Keratinocyte (primary cell): ENCODE data around the gene SLCO3A1. TPM values are rescaled to one million over a fixed set of nuclear protein-coding genes. Genes with fewer than 3 reads are reported as not detected.

Source experiments
- DNase-seq: peaks from one replicate; pipeline ENCODE4 v3.0.0-alpha.2; 2011; ENCODE audit warnings: low read depth, missing footprints, low spot score
- FAIRE-seq: peaks from 2 replicates; lab custom pipeline; 2011; peaks lifted over from hg19 to GRCh38; lab: Jason Lieb, UNC
- H2AFZ ChIP-seq: 2 replicates; pipeline ENCODE4 v1.6.0; 2012; ENCODE audit warnings: low read length, control low read depth, inconsistent platforms; ENCODE audit not compliant: control insufficient read depth
- H3K27ac ChIP-seq: 2 replicates; pipeline ENCODE4 v1.5.1; 2011; ENCODE audit warnings: low read length; ENCODE audit not compliant: control insufficient read depth, insufficient read depth
- H3K27me3 ChIP-seq: 3 replicates; pipeline ENCODE4 v1.6.0; 2011; ENCODE audit warnings: low read length; ENCODE audit not compliant: control insufficient read depth, insufficient read depth; ENCODE audit errors: extremely low read depth
- H3K36me3 ChIP-seq, 2 experiments: 2 replicates in 1 of 2; 3 replicates in 1 of 2; pipeline ENCODE4 v1.5.1; 2011; ENCODE audit warnings: low read length in 2 of 2, mild to moderate bottlenecking in 1 of 2; ENCODE audit not compliant: control insufficient read depth in 2 of 2, insufficient read depth in 2 of 2; ENCODE audit errors: extremely low read depth in 1 of 2
- H3K4me1 ChIP-seq: 3 replicates; pipeline ENCODE4 v1.5.1; 2011; ENCODE audit warnings: low read length; ENCODE audit not compliant: control insufficient read depth, insufficient read depth; ENCODE audit errors: extremely low read depth
- H3K4me2 ChIP-seq: 3 replicates; pipeline ENCODE4 v1.6.0; 2011; ENCODE audit warnings: low read depth, low read length; ENCODE audit not compliant: control insufficient read depth, insufficient read depth; ENCODE audit errors: extremely low read depth
- H3K4me3 ChIP-seq, 3 experiments: fragments of 200-600 bp in 1 of 3; sonication (generic) in 1 of 3; 2 replicates in 2 of 3; 3 replicates in 1 of 3; pipeline ENCODE4 v1.5.1; 2011 to 2016; ENCODE audit warnings: low read length in 3 of 3, mild to moderate bottlenecking in 3 of 3, control low read depth in 2 of 3, inconsistent platforms in 1 of 3, low read depth in 1 of 3, mixed read lengths in 1 of 3, mixed run types in 1 of 3, moderate library complexity in 1 of 3; ENCODE audit not compliant: control insufficient read depth in 2 of 3, insufficient read depth in 2 of 3; ENCODE audit errors: extremely low read depth in 1 of 3
- H3K79me2 ChIP-seq: 2 replicates; pipeline ENCODE4 v1.6.0; 2012; ENCODE audit warnings: low read length; ENCODE audit not compliant: control insufficient read depth, insufficient read depth
- H3K9ac ChIP-seq: 3 replicates; pipeline ENCODE4 v1.6.0; 2011; ENCODE audit warnings: low read length; ENCODE audit not compliant: control insufficient read depth, insufficient read depth; ENCODE audit errors: extremely low read depth
- H3K9me1 ChIP-seq: 3 replicates; pipeline ENCODE4 v1.6.0; 2011; ENCODE audit warnings: low read length; ENCODE audit not compliant: control insufficient read depth, insufficient read depth; ENCODE audit errors: extremely low read depth
- H3K9me3 ChIP-seq: 2 replicates; pipeline ENCODE4 v1.5.1; 2012; ENCODE audit warnings: low read depth, low read length; ENCODE audit not compliant: control insufficient read depth
- H4K20me1 ChIP-seq: 3 replicates; pipeline ENCODE4 v1.6.0; 2011; ENCODE audit warnings: low read length; ENCODE audit not compliant: control insufficient read depth, insufficient read depth; ENCODE audit errors: extremely low read depth
- CTCF ChIP-seq, 3 experiments: IDR thresholded peaks in 1 of 3; conservative IDR thresholded peaks in 1 of 3; optimal IDR thresholded peaks in 1 of 3; 2 replicates in 2 of 3; 3 replicates in 1 of 3; pipeline versions ENCODE3 to v1.5.1; 2011; ENCODE audit warnings: low read length in 3 of 3, mild to moderate bottlenecking in 3 of 3, moderate library complexity in 2 of 3, control low read depth in 1 of 3, inconsistent platforms in 1 of 3; ENCODE audit not compliant: insufficient read depth in 2 of 3; ENCODE audit errors: extremely low read depth in 1 of 3
- EZH2 ChIP-seq: IDR thresholded peaks from one replicate; pipeline ENCODE4 v1.6.1; 2012; ENCODE audit warnings: inconsistent platforms, mild to moderate bottlenecking, low read length, moderate library complexity
- dilution Hi-C: fragments of 300-500 bp; cut with MboI; formaldehyde crosslinking; loops from one replicate; pipeline ENCODE4 v1.7.0; 2020; ENCODE audit warnings: low sequenced_read_pairs; ENCODE audit not compliant: extremely low pct_ligation_motif_present
- polyA plus RNA-seq, 5 experiments: library from polyadenylated mRNA; depleted of rRNA in 3 of 5; stranded (reverse) in 3 of 5; stranded (forward) in 1 of 5; unstranded in 1 of 5; fragments of >200 nt; gene quantifications; 1 replicate in 1 of 5; 2 replicates in 3 of 5; 3 replicates in 1 of 5; pipeline versions ENCODE4 v1.2.1 to v1.2.3, GENCODE V29; 2011 to 2012; ENCODE audit warnings: missing spikeins in 2 of 5, low read depth in 1 of 5, low replicate concordance in 1 of 5

SLCO3A1 gene
- polyA plus RNA-seq, 1 donor (not counting 4 experiments of a cell fraction or from before 2014, with no cell fraction given), result 21.3 TPM

- Histone ChIP-seq H3K9me3 (no peaks in the 10 kb centered on the region), H3K27ac (no peak overlapping the region), H3K9ac (no peak overlapping the region), H3K79me2 (peaks cover 25% of the 10 kb centered on the region), H3K4me3 (no peak overlapping the region), H3K27me3 (no peaks in the 10 kb centered on the region), H3K36me3 (no peaks in the 10 kb centered on the region), H3K4me1 (peaks cover 12% of the 10 kb centered on the region), H2AFZ (no peak overlapping the region), H3K9me1 (no peaks in the 10 kb centered on the region), H3K4me2 (no peak overlapping the region), H4K20me1 (no peaks in the 10 kb centered on the region)
- FAIRE-seq, result no peak
- TF ChIP-seq EZH2 (no peak), CTCF (optimal IDR thresholded peaks at IDR 0.05 in 1 of 3, IDR thresholded peaks at IDR 0.05 in 1 of 3, conservative IDR thresholded peaks at IDR 0.05 in 1 of 3; ENCODE audit: extremely low read depth in 1 of 3, insufficient read depth in 2 of 3, low read length in 3 of 3) (no peak)
- dilution Hi-C loops, result no loop called here
- DNase-seq, result no peak
Measured at GRCh38 chr15:92021792-92022191, 168.3 kb downstream of the SLCO3A1 start.

- no peak for FAIRE-seq
- H3K36me3 ChIP-seq, result peaks cover 0 to 1% of the 10 kb centered on the region in 2 experiments
- no peaks in the 10 kb centered on the region for H3K9me1 ChIP-seq
- peaks cover 5% of the 10 kb centered on the region for H3K4me1 ChIP-seq
- H3K9ac ChIP-seq, result no peak overlapping the region
- no peak overlapping the region for H3K4me3 ChIP-seq
- no peak overlapping the region for H3K27ac ChIP-seq
- H3K9me3 ChIP-seq, result no peaks in the 10 kb centered on the region
- H3K4me2 ChIP-seq, result no peak overlapping the region
- H4K20me1 ChIP-seq, result no peaks in the 10 kb centered on the region
- dilution Hi-C loops, result no loop called here
- no peaks in the 10 kb centered on the region for H3K27me3 ChIP-seq
- TF ChIP-seq EZH2, result no peak
- TF ChIP-seq CTCF (optimal IDR thresholded peaks at IDR 0.05 in 1 of 3, IDR thresholded peaks at IDR 0.05 in 1 of 3, conservative IDR thresholded peaks at IDR 0.05 in 1 of 3; ENCODE audit: extremely low read depth in 1 of 3, insufficient read depth in 2 of 3, low read length in 3 of 3), result no peak
- DNase-seq, result no peak
- peaks cover 17% of the 10 kb centered on the region for H3K79me2 ChIP-seq
- no peak overlapping the region for H2AFZ ChIP-seq
Measured at GRCh38 chr15:92023965-92024364, 170.5 kb downstream of the SLCO3A1 start.
